Stimulated activated CD4-positive, alpha-beta T cell treated with anti-CD3 and anti-CD28 coated beads, Interleukin-1b, Interleukin-23, amount 100 ng/mL, for 4 hours (primary cell): ENCODE data around the gene ZCCHC4.
"Not testable (repeated sequence)": the region's sequence is repeated elsewhere in the genome, so short reads cannot be mapped to it uniquely, and the experiment has no call there.

ENCODE experiments used
- DNase-seq, 2 donors: peaks; one replicate each; pipeline ENCODE4 v3.0.0-alpha.2; 2020; ENCODE audit warnings: low read depth in 2 of 2

Gene ZCCHC4

GRCh38 chr4:25320773-25321172 is 8.2 kb downstream of the ZCCHC4 start:
- DNase-seq, result no peak

- DNase-seq, result no peak
Measured at GRCh38 chr4:25321703-25322102, 9.1 kb downstream of the ZCCHC4 start.

- not testable (repeated sequence) for DNase-seq
Measured at GRCh38 chr4:25328463-25328862, 15.9 kb downstream of the ZCCHC4 start.

GRCh38 chr4:25330335-25330734 is 17.8 kb downstream of the ZCCHC4 start:
- no peak for DNase-seq

- DNase-seq, result no peak
Measured at GRCh38 chr4:25330905-25331808, 18.6 kb downstream of the ZCCHC4 start.

GRCh38 chr4:25343671-25344070 is 31.1 kb downstream of the ZCCHC4 start:
- no peak for DNase-seq

GRCh38 chr4:25345744-25346143 is 33.2 kb downstream of the ZCCHC4 start:
- no peak for DNase-seq

- no peak for DNase-seq
Measured at GRCh38 chr4:25346913-25347312, 34.3 kb downstream of the ZCCHC4 start.

GRCh38 chr4:25347473-25347872 is 34.9 kb downstream of the ZCCHC4 start:
- no peak for DNase-seq

- DNase-seq, result no peak
Measured at GRCh38 chr4:25347971-25348370, 35.4 kb downstream of the ZCCHC4 start.

- no peak for DNase-seq
Measured at GRCh38 chr4:25350561-25350960, 38.0 kb downstream of the ZCCHC4 start.

- DNase-seq, result no peak
Measured at GRCh38 chr4:25351777-25352416, 39.3 kb downstream of the ZCCHC4 start.

- no peak for DNase-seq
Measured at GRCh38 chr4:25356068-25356467, 43.5 kb downstream of the ZCCHC4 start.

- no peak for DNase-seq
Measured at GRCh38 chr4:25358515-25359275, 46.1 kb downstream of the ZCCHC4 start.

- no peak for DNase-seq
Measured at GRCh38 chr4:25361253-25361652, 48.7 kb downstream of the ZCCHC4 start.

GRCh38 chr4:25367004-25367621 is 54.5 kb downstream of the ZCCHC4 start:
- DNase-seq, result no peak

GRCh38 chr4:25367877-25368276 is 55.3 kb downstream of the ZCCHC4 start:
- no peak for DNase-seq

- DNase-seq, result no peak
Measured at GRCh38 chr4:25368315-25368714, 55.7 kb downstream of the ZCCHC4 start.

- no peak for DNase-seq
Measured at GRCh38 chr4:25370242-25370641, 57.7 kb downstream of the ZCCHC4 start.

GRCh38 chr4:25372549-25372948 is 60.0 kb downstream of the ZCCHC4 start:
- not testable (repeated sequence) for DNase-seq

GRCh38 chr4:25376754-25377571 is 64.4 kb downstream of the ZCCHC4 start, which contains the start of gene ANAPC4:
TSS of gene ANAPC4 (plus strand) at chr4:25377263. CDS start at chr4:25377428, 165 bp downstream.
- DNase-seq, result peak; percentile 99 to 100
